A673 (cell line): ENCODE results near the gene CPA4. TPM values are rescaled to one million over a fixed set of nuclear protein-coding genes. Genes with fewer than 3 reads are reported as not detected.
A peak's percentile ranks its signal among the peaks of the same experiment; 100 is the strongest.

Experiments
- BruUV-seq: library from RNA; stranded (reverse); fragments of 400-500 nt; replicated peaks from 2 replicates; lab custom pipeline; 2021; lab: Mats Ljungman, UMichigan
- CTCF ChIA-PET: fragments of 300-600 bp; sonication (Branson Sonifier 250); formaldehyde crosslinking; loops from one replicate; lab custom pipeline; 2022; ENCODE audit warnings: antibody characterized with exemption; lab: Charles Lee
- POLR2A ChIA-PET: fragments of 300-600 bp; sonication (Branson Sonifier 250); formaldehyde crosslinking; loops from one replicate; lab custom pipeline; 2022; ENCODE audit warnings: antibody characterized with exemption; ENCODE audit not compliant: low non-redundant PET; lab: Charles Lee
- DNase-seq: peaks from one replicate; pipeline ENCODE4 v3.0.0-alpha.2; 2015; ENCODE audit warnings: low spot score
- H3K27ac ChIP-seq: fragments of 200-600 bp; sonication (generic); 2 replicates; pipeline ENCODE4 v1.5.1; 2016; ENCODE audit warnings: mixed run types, low read depth, mild to moderate bottlenecking, mixed read lengths, antibody characterized with exemption, low read length; ENCODE audit not compliant: poor library complexity, severe bottlenecking
- H3K27me3 ChIP-seq: fragments of 200-600 bp; sonication (generic); replicated peaks from 2 replicates; pipeline ENCODE4 v1.6.1; 2017; ENCODE audit warnings: mixed run types, low read depth, mild to moderate bottlenecking, mixed read lengths, antibody characterized with exemption, low read length; ENCODE audit not compliant: insufficient read depth, poor library complexity
- H3K36me3 ChIP-seq: fragments of 200-600 bp; sonication (generic); 2 replicates; pipeline ENCODE4 v1.6.1; 2016; ENCODE audit warnings: mixed run types, mild to moderate bottlenecking, mixed read lengths, antibody characterized with exemption, low read length; ENCODE audit not compliant: insufficient read depth, poor library complexity, severe bottlenecking
- H3K4me1 ChIP-seq: fragments of 200-600 bp; sonication (generic); 2 replicates; pipeline ENCODE4 v1.6.1; 2017; ENCODE audit warnings: mixed run types, mild to moderate bottlenecking, mixed read lengths, antibody characterized with exemption, low read length; ENCODE audit not compliant: insufficient read depth, poor library complexity, severe bottlenecking
- H3K4me3 ChIP-seq: fragments of 200-600 bp; sonication (generic); 2 replicates; pipeline ENCODE4 v1.5.1; 2016; ENCODE audit warnings: low read depth, mixed run types, mild to moderate bottlenecking, mixed read lengths, low read length; ENCODE audit not compliant: poor library complexity, severe bottlenecking
- H3K9me3 ChIP-seq: fragments of 200-600 bp; sonication (generic); 2 replicates; pipeline ENCODE4 v1.6.1; 2016; ENCODE audit warnings: mixed run types, low read depth, mild to moderate bottlenecking, mixed read lengths, antibody characterized with exemption, low read length; ENCODE audit not compliant: poor library complexity, severe bottlenecking
- CTCF ChIP-seq: fragments of 300-800, 200-600 bp; sonication (generic); conservative IDR thresholded peaks from 2 replicates; pipeline ENCODE4 v1.5.1; 2017; ENCODE audit warnings: low read depth, mild to moderate bottlenecking, antibody characterized with exemption, low read length, moderate library complexity, mixed read lengths
- EZH2 ChIP-seq: fragments of 200-600 bp; sonication (generic); IDR thresholded peaks from 2 replicates; pipeline ENCODE4 v1.6.1; 2017; ENCODE audit warnings: borderline replicate concordance, low read depth, mild to moderate bottlenecking, mixed read lengths, antibody characterized with exemption, low read length; ENCODE audit not compliant: poor library complexity, severe bottlenecking
- intact Hi-C: fragments of 100-400 bp; cut with micrococcal nuclease; formaldehyde crosslinking; loops from one replicate; pipeline ENCODE4 v1.10.0; 2022; ENCODE audit not compliant: unreplicated experiment
- total RNA-seq: library from RNA; stranded (reverse); gene quantifications from 2 replicates; pipeline ENCODE4 v1.2.3, GENCODE V29; 2021

CPA4 gene
- total RNA-seq, 1 experiment from 2014 or later: not detected

- no peaks in the 10 kb centered on the region for H3K27me3 ChIP-seq
- BruUV-seq: no TSS peak
Measured at GRCh38 chr7:130262448-130262847, 30.5 kb upstream of the CPA4 start.

GRCh38 chr7:130263130-130263529, 29.8 kb upstream of the CPA4 start:
- ChIA-PET CTCF (interaction anchor here (0.6 kb wide), 1 partner anchor 14 kb away, joined by 4 read pairs; no protein-coding TSS in a partner anchor), POLR2A (no interaction called here)
- no TSS peak for BruUV-seq
- TF ChIP-seq CTCF (no peak), EZH2 (no peak)
- H3K27ac ChIP-seq: no peak overlapping the region
- no peaks in the 10 kb centered on the region for H3K36me3 ChIP-seq
- peaks cover 12% of the 10 kb centered on the region for H3K9me3 ChIP-seq
- no peaks in the 10 kb centered on the region for H3K27me3 ChIP-seq
- no peak overlapping the region for H3K4me3 ChIP-seq
- intact Hi-C loops: no loop called here
- no peaks in the 10 kb centered on the region for H3K4me1 ChIP-seq
- DNase-seq: peak; percentile 28

More at GRCh38 chr7:130262448-130262847, 30.5 kb upstream of the CPA4 start:
- Histone ChIP-seq H3K27ac (no peak overlapping the region), H3K36me3 (no peaks in the 10 kb centered on the region), H3K4me1 (no peaks in the 10 kb centered on the region), H3K4me3 (no peak overlapping the region), H3K9me3 (peaks cover 17% of the 10 kb centered on the region)
- intact Hi-C loops: no loop called here
- no peak for DNase-seq
- CTCF ChIA-PET: interaction anchor here (0.6 kb wide), 1 partner anchor 14 kb away, joined by 4 read pairs; no protein-coding TSS in a partner anchor
- POLR2A ChIA-PET: no interaction called here
- TF ChIP-seq EZH2: no peak
- TF ChIP-seq CTCF: no peak

- ChIA-PET POLR2A (no interaction called here), CTCF (no interaction called here)
- H3K9me3 ChIP-seq: no peaks in the 10 kb centered on the region
- H3K4me1 ChIP-seq: no peaks in the 10 kb centered on the region
- intact Hi-C loops: no loop called here
- BruUV-seq: no TSS peak
- H3K27ac ChIP-seq: no peak within 1 kb of the TSS
- H3K4me3 ChIP-seq: no peak within 1 kb of the TSS
- no peaks in the 10 kb centered on the region for H3K27me3 ChIP-seq
- TF ChIP-seq CTCF (no peak), EZH2 (no peak)
- DNase-seq: no peak
- no peaks in the 10 kb centered on the region for H3K36me3 ChIP-seq
Measured at GRCh38 chr7:130266258-130266960, 26.6 kb upstream of the CPA4 start, which contains the start of gene CPA2. CPA2 (plus strand) TSS chr7:130266863; CDS start chr7:130266882, 19 bp downstream.
